HCT116 (cell line): ENCODE measurements around the gene TFG. TPM values are rescaled to one million over a fixed set of nuclear protein-coding genes. Genes with fewer than 3 reads are reported as not detected.

ENCODE experiments used
- ATAC-seq: fragments of 200-7000 bp; cut with Tn5 transposase; 2 replicates; pipeline ENCODE4 v1.9.1; 2020; ENCODE audit warnings: mild to moderate bottlenecking, moderate library complexity
- BruUV-seq: library from RNA; stranded (reverse); fragments of 400-500 nt; replicated peaks from 2 replicates; lab custom pipeline; 2021; lab: Mats Ljungman, UMichigan
- CTCF ChIA-PET: fragments of 300-600 bp; sonication (Branson Sonifier 250); formaldehyde crosslinking; loops from one replicate; lab custom pipeline; 2021; ENCODE audit warnings: antibody characterized with exemption; lab: Charles Lee
- POLR2A ChIA-PET: fragments of 300-600, 350-600 bp; sonication (Branson Sonifier 250); formaldehyde crosslinking; loops from one replicate; lab custom pipeline; 2021; ENCODE audit warnings: antibody characterized with exemption; lab: Charles Lee
- RAD21 ChIA-PET, 2 experiments: fragments of 300-600 bp; sonication (Branson Sonifier 250); formaldehyde crosslinking; loops; one replicate each; lab custom pipeline; 2023; ENCODE audit warnings: low total read pairs in 2 of 2; ENCODE audit not compliant: uncharacterized antibody in 2 of 2, unreplicated experiment in 2 of 2, low non-redundant PET in 1 of 2; lab: Charles Lee
- DNase-seq: peaks from one replicate; pipeline ENCODE4 v3.0.0-alpha.2; 2010; ENCODE audit warnings: low read depth, low spot score
- H2AFZ ChIP-seq: fragments of 200-600 bp; shearing (Covaris generic), sonication (generic); 2 replicates; pipeline ENCODE4 v1.6.1; 2017; ENCODE audit warnings: low read depth, mixed run types, mixed read lengths, antibody characterized with exemption, low read length; ENCODE audit not compliant: poor library complexity, severe bottlenecking
- H3K27ac ChIP-seq: 2 replicates; pipeline ENCODE4 v1.5.1; 2012; ENCODE audit warnings: low read depth, low read length
- H3K27me3 ChIP-seq: fragments of 200-600 bp; sonication (generic); 2 replicates; pipeline ENCODE4 v1.6.1; 2016; ENCODE audit warnings: mixed run types, low read length, mixed read lengths; ENCODE audit not compliant: insufficient read depth
- H3K36me3 ChIP-seq, 2 experiments: fragments of 200-500 bp in 1 of 2; fragments of 200-600 bp in 1 of 2; sonication (Bioruptor generic) in 1 of 2; sonication (generic) in 1 of 2; 2 replicates each; pipeline versions ENCODE4 v1.5.1 to v1.6.1; 2014 to 2016; ENCODE audit warnings: low read length in 2 of 2, inconsistent platforms in 1 of 2, mixed read lengths in 1 of 2, mixed run types in 1 of 2; ENCODE audit not compliant: insufficient read depth in 2 of 2, control insufficient read depth in 1 of 2
- H3K4me1 ChIP-seq, 2 experiments: fragments of 200-600 bp in 1 of 2; sonication (generic) in 1 of 2; 2 replicates each; pipeline versions ENCODE4 v1.5.1 to v1.6.1; 2012 to 2017; ENCODE audit warnings: low read length in 2 of 2, inconsistent platforms in 1 of 2, mild to moderate bottlenecking in 1 of 2, mixed read lengths in 1 of 2, mixed run types in 1 of 2, moderate library complexity in 1 of 2; ENCODE audit not compliant: insufficient read depth in 2 of 2, control insufficient read depth in 1 of 2
- H3K4me2 ChIP-seq: fragments of 200-600 bp; sonication (generic); 2 replicates; pipeline ENCODE4 v1.6.1; 2017; ENCODE audit warnings: mixed run types, low read length, mixed read lengths
- H3K4me3 ChIP-seq, 2 experiments: fragments of 200-600 bp in 1 of 2; sonication (generic) in 1 of 2; replicated peaks in 1 of 2; 2 replicates each; pipeline ENCODE4 v1.5.1; 2011 to 2016; ENCODE audit warnings: low read length in 2 of 2, control low read depth in 1 of 2, low read depth in 1 of 2, mild to moderate bottlenecking in 1 of 2, mixed read lengths in 1 of 2, mixed run types in 1 of 2
- H3K79me2 ChIP-seq: fragments of 200-600 bp; sonication (generic); 2 replicates; pipeline ENCODE4 v1.6.1; 2017; ENCODE audit warnings: mild to moderate bottlenecking, mixed run types, low read length, moderate library complexity, mixed read lengths; ENCODE audit not compliant: insufficient read depth
- H3K9ac ChIP-seq: fragments of 200-600 bp; sonication (generic); 2 replicates; pipeline ENCODE4 v1.6.1; 2016; ENCODE audit warnings: low read length, mixed read lengths
- H3K9me2 ChIP-seq: fragments of 200-600 bp; sonication (generic), shearing (Covaris generic); 2 replicates; pipeline ENCODE4 v1.6.1; 2017; ENCODE audit warnings: mixed run types, mild to moderate bottlenecking, moderate library complexity; ENCODE audit not compliant: insufficient read depth
- H3K9me3 ChIP-seq, 2 experiments: fragments of 200-500 bp in 1 of 2; fragments of 200-600 bp in 1 of 2; sonication (Bioruptor generic) in 1 of 2; sonication (generic) in 1 of 2; 2 replicates each; pipeline ENCODE4 v1.6.1; 2014 to 2017; ENCODE audit warnings: low read length in 2 of 2, mixed read lengths in 2 of 2, inconsistent platforms in 1 of 2, low read depth in 1 of 2, mild to moderate bottlenecking in 1 of 2, mixed run types in 1 of 2, moderate library complexity in 1 of 2; ENCODE audit not compliant: control insufficient read depth in 1 of 2, insufficient read depth in 1 of 2
- H4K20me1 ChIP-seq: fragments of 200-600 bp; sonication (generic), shearing (Covaris generic); 2 replicates; pipeline ENCODE4 v1.6.1; 2017; ENCODE audit warnings: mixed run types, mild to moderate bottlenecking, moderate library complexity; ENCODE audit not compliant: insufficient read depth
- CBX3 ChIP-seq: IDR thresholded peaks from 2 replicates; pipeline ENCODE4 v1.6.1; 2012; ENCODE audit warnings: low read depth
- EGR1 ChIP-seq: IDR thresholded peaks from 2 replicates; pipeline ENCODE4 v1.6.1; 2012; ENCODE audit warnings: low read depth
- EZH2phosphoT487 ChIP-seq: fragments of 200-600 bp; IDR thresholded peaks from 2 replicates; pipeline ENCODE4 v1.6.1; 2018; ENCODE audit warnings: antibody characterized with exemption, borderline replicate concordance
- POLR2A ChIP-seq: IDR thresholded peaks from 2 replicates; pipeline ENCODE4 v1.7.0; 2011; ENCODE audit warnings: borderline replicate concordance; ENCODE audit not compliant: insufficient read depth, insufficient read length; ENCODE audit errors: extremely low read depth
- POLR2AphosphoS5 ChIP-seq: IDR thresholded peaks from 2 replicates; pipeline ENCODE4 v1.6.1; 2011; ENCODE audit warnings: mild to moderate bottlenecking, low read depth, low read length, moderate library complexity
- RAD21 ChIP-seq: IDR thresholded peaks from 2 replicates; pipeline ENCODE4 v1.6.1; 2012; ENCODE audit warnings: low read depth, mild to moderate bottlenecking
- SRF ChIP-seq: IDR thresholded peaks from 2 replicates; pipeline ENCODE4 v1.6.1; 2012; ENCODE audit warnings: low read depth
- TCF7L2 ChIP-seq: IDR thresholded peaks from 2 replicates; pipeline ENCODE4 v1.7.0; 2011; ENCODE audit warnings: borderline replicate concordance, inconsistent platforms; ENCODE audit not compliant: insufficient read depth, insufficient read length; ENCODE audit errors: extremely low read depth
- ZFX ChIP-seq: fragments of 450-650 bp; IDR thresholded peaks from 2 replicates; pipeline ENCODE4 v1.6.1; 2017
- intact Hi-C: fragments of 100-400 bp; cut with micrococcal nuclease; formaldehyde crosslinking; loops from 2 replicates; pipeline ENCODE4 v1.10.0; 2022
- total RNA-seq: library from RNA; stranded (reverse); gene quantifications from one replicate; pipeline ENCODE4 v1.2.1, GENCODE V29; 2021; ENCODE audit not compliant: unreplicated experiment
- TF ChIP-seq, protein P1 (sequence below): IDR thresholded peaks from 2 replicates; pipeline ENCODE4 v1.6.1; 2012; ENCODE audit warnings: low read depth

TFG gene
- total RNA-seq, 1 experiment from 2014 or later = 99.1 TPM

DNA sequence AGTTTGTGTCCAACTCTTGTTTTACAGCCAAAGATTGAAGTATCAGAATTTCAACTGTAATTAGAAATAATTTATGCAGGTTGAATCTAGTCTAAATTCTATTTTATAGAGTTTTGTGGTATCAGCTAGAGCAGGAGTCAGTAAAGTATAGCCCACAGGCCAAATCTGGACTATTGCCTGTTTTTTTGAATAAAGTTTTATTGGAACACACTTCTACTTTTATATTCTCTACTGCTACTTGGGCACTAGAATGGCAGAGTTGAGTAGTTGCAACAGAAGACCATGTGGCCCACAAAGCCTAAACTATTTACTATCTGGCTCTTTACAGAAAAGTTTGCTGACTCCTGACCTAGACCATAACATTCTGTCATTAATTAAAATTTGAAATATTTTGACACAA, 36.3 kb downstream of the TFG start:
- no TSS peak for BruUV-seq
- no peaks in the 10 kb centered on the region for H3K4me1 ChIP-seq
- H3K36me3 ChIP-seq = peaks cover 46 to 50% of the 10 kb centered on the region in 2 experiments
- no peak overlapping the region for H3K4me2 ChIP-seq
- intact Hi-C loops = no loop called here
- H3K9ac ChIP-seq = no peak overlapping the region
- no peak for DNase-seq
- H3K79me2 ChIP-seq = peaks cover 33% of the 10 kb centered on the region
- H3K9me3 ChIP-seq = no peaks in the 10 kb centered on the region
- no peak overlapping the region for H3K4me3 ChIP-seq
- no peak overlapping the region for H3K27ac ChIP-seq
- ChIA-PET CTCF (no interaction called here), RAD21 (no interaction called here), POLR2A (no interaction called here)
- no peak overlapping the region for H2AFZ ChIP-seq
- no peak for ATAC-seq
- TF ChIP-seq, protein P1, sequence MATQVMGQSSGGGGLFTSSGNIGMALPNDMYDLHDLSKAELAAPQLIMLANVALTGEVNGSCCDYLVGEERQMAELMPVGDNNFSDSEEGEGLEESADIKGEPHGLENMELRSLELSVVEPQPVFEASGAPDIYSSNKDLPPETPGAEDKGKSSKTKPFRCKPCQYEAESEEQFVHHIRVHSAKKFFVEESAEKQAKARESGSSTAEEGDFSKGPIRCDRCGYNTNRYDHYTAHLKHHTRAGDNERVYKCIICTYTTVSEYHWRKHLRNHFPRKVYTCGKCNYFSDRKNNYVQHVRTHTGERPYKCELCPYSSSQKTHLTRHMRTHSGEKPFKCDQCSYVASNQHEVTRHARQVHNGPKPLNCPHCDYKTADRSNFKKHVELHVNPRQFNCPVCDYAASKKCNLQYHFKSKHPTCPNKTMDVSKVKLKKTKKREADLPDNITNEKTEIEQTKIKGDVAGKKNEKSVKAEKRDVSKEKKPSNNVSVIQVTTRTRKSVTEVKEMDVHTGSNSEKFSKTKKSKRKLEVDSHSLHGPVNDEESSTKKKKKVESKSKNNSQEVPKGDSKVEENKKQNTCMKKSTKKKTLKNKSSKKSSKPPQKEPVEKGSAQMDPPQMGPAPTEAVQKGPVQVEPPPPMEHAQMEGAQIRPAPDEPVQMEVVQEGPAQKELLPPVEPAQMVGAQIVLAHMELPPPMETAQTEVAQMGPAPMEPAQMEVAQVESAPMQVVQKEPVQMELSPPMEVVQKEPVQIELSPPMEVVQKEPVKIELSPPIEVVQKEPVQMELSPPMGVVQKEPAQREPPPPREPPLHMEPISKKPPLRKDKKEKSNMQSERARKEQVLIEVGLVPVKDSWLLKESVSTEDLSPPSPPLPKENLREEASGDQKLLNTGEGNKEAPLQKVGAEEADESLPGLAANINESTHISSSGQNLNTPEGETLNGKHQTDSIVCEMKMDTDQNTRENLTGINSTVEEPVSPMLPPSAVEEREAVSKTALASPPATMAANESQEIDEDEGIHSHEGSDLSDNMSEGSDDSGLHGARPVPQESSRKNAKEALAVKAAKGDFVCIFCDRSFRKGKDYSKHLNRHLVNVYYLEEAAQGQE = no peak
- TF ChIP-seq SRF (no peak), CBX3 (no peak), POLR2A (no peak), POLR2AphosphoS5 (no peak), TCF7L2 (no peak), EZH2phosphoT487 (no peak), EGR1 (no peak), ZFX (no peak), RAD21 (no peak)
- no peaks in the 10 kb centered on the region for H3K27me3 ChIP-seq
- H4K20me1 ChIP-seq = 0 out of 2 replicates have a peak, but pooled peaks cover 4% of the 10 kb centered on the region
- H3K9me2 ChIP-seq = no peaks in the 10 kb centered on the region
